GM18907 (cell line): ENCODE measurements around the gene CFAP206.

Experiments used
- ATAC-seq: cut with Tn5 transposase; IDR thresholded peaks from one replicate; pipeline ENCODE4 v1.9.1; 2021; ENCODE audit warnings: mild to moderate bottlenecking, moderate library complexity; ENCODE audit not compliant: unreplicated experiment

The CFAP206 gene

GRCh38 chr6:87504441-87504840 lies 96.7 kb downstream of the CFAP206 start:
- ATAC-seq: no peak
